ENCODE data around the gene WDR19. TPM values are rescaled to one million over a fixed set of nuclear protein-coding genes. Genes with fewer than 3 reads are reported as not detected.

Gene WDR19
- total RNA-seq, 1 experiment from 2014 or later: 33.2 TPM

DNA sequence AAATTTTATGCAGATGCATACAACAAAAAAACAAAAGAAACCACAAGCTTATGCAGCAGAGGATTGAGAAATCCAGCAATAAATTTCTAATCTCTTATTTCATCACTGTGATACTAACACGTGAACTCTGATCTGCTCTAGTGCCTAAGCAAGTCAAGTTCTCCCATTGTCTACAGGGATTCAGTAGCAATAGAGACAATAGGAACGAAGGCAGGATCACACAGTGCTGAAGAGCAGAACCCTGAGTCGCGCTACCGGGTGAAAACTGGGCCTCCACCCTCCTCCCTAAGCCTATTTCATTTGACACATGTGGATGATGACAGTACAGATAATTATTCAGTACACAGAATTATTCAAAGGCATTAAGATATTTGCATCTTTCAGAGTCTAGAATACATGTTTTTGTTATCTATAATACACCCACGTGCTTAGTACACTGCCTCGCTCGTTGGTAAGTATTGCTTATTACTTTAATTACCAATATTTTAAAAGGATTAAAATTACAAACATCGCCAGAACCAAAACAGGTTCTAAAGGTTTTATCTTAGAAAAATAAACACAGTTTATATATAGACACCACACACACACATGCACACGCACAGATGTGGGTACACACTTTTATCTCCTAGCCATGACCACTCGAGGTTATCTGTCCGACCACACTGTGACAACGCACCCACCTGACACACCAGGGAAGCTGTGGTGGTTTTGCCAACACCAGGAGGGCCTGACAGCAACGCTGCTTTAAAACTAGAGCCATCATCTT, 123.8 kb downstream of the WDR19 start:
- Histone ChIP-seq H3K79me2 (ENCODE audit: low read depth) (no peaks in the 10 kb centered on the region), H3F3A (ENCODE audit: insufficient read depth, low read depth) (peaks cover 4% of the 10 kb centered on the region), H2AFZ (no peak overlapping the region), H3K9me3 (ENCODE audit: insufficient read depth, low read depth) (no peaks in the 10 kb centered on the region), H3K4me3 (no peak overlapping the region), H3K27ac (no peak overlapping the region), H3K36me3 (ENCODE audit: low read depth) (peaks cover 29% of the 10 kb centered on the region), H3K4me1 (replicated peaks; ENCODE audit: insufficient read depth) (peaks cover 3% of the 10 kb centered on the region; the same call in 1 of the 2 replicates), H4K20me1 (ENCODE audit: insufficient read depth) (no peaks in the 10 kb centered on the region), H3K27me3 (ENCODE audit: insufficient read depth, low read depth) (no peaks in the 10 kb centered on the region), H3K9me2 (ENCODE audit: insufficient read depth) (no peaks in the 10 kb centered on the region), H3K4me2 (no peak overlapping the region)
- POLR2A ChIA-PET (ENCODE audit: unreplicated experiment): no interaction called here
- CTCF ChIA-PET: no interaction called here
- no TSS peak for BruUV-seq (replicated peaks)
- TF ChIP-seq, protein P1, sequence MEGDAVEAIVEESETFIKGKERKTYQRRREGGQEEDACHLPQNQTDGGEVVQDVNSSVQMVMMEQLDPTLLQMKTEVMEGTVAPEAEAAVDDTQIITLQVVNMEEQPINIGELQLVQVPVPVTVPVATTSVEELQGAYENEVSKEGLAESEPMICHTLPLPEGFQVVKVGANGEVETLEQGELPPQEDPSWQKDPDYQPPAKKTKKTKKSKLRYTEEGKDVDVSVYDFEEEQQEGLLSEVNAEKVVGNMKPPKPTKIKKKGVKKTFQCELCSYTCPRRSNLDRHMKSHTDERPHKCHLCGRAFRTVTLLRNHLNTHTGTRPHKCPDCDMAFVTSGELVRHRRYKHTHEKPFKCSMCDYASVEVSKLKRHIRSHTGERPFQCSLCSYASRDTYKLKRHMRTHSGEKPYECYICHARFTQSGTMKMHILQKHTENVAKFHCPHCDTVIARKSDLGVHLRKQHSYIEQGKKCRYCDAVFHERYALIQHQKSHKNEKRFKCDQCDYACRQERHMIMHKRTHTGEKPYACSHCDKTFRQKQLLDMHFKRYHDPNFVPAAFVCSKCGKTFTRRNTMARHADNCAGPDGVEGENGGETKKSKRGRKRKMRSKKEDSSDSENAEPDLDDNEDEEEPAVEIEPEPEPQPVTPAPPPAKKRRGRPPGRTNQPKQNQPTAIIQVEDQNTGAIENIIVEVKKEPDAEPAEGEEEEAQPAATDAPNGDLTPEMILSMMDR (conservative IDR thresholded peaks at IDR 0.05): no peak
- TF ChIP-seq EZH2 (IDR thresholded peaks at IDR 0.05; ENCODE audit: low read depth): no peak
- intact Hi-C loops (cut with micrococcal nuclease; ENCODE audit: unreplicated experiment): no loop called here
- no peak for DNase-seq

GRCh38 chr4:39308611-39309010, 126.3 kb downstream of the WDR19 start:
- H3K9me2 ChIP-seq (ENCODE audit: insufficient read depth): no peaks in the 10 kb centered on the region
- H3K9me3 ChIP-seq (ENCODE audit: insufficient read depth, low read depth): no peaks in the 10 kb centered on the region
- H3K36me3 ChIP-seq (ENCODE audit: low read depth): peaks cover 31% of the 10 kb centered on the region
- no peak for TF ChIP-seq EZH2 (IDR thresholded peaks at IDR 0.05; ENCODE audit: low read depth)
- BruUV-seq (replicated peaks): no TSS peak
- no peaks in the 10 kb centered on the region for H4K20me1 ChIP-seq (ENCODE audit: insufficient read depth)
- DNase-seq: no peak
- H3K27ac ChIP-seq: no peak overlapping the region
- no peak overlapping the region for H3K4me2 ChIP-seq
- H3K27me3 ChIP-seq (ENCODE audit: insufficient read depth, low read depth): no peaks in the 10 kb centered on the region
- no peaks in the 10 kb centered on the region for H3K79me2 ChIP-seq (ENCODE audit: low read depth)
- no peaks in the 10 kb centered on the region for H3K4me1 ChIP-seq (replicated peaks; ENCODE audit: insufficient read depth)
- no peak overlapping the region for H3K4me3 ChIP-seq
- ChIA-PET POLR2A (ENCODE audit: unreplicated experiment) (no interaction called here), CTCF (no interaction called here)
- peaks cover 4% of the 10 kb centered on the region for H3F3A ChIP-seq (ENCODE audit: insufficient read depth, low read depth)
- H2AFZ ChIP-seq: no peak overlapping the region
- intact Hi-C loops (cut with micrococcal nuclease; ENCODE audit: unreplicated experiment): no loop called here

DNA sequence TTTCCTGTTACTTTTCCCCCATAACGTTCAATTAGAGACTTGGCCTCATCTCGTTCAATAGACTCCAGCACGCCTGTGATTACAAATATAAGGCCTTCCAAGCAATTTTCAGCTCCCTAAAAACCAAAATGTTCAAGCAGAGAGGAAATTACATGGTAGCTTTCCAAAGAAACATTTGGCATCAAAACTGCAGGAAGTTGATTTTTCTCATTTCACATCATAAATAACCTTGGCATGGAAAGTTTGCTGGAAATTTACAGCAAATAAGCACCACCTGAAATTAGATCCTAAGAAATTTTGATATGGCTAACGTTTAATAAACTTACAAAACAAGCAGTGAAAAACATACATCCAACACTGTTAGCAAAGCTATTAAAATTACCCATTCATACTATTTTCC, 130.5 kb downstream of the WDR19 start:
- no TSS peak for BruUV-seq (replicated peaks)
- no peak for TF ChIP-seq EZH2 (IDR thresholded peaks at IDR 0.05; ENCODE audit: low read depth)
- TF ChIP-seq, protein P1 (conservative IDR thresholded peaks at IDR 0.05): no peak
- POLR2A ChIA-PET (ENCODE audit: unreplicated experiment): no interaction called here
- no peak for DNase-seq
- Histone ChIP-seq H3K79me2 (ENCODE audit: low read depth) (no peaks in the 10 kb centered on the region), H3F3A (ENCODE audit: insufficient read depth, low read depth) (no peaks in the 10 kb centered on the region; the same call in 1 of the 2 replicates), H3K9me3 (ENCODE audit: insufficient read depth, low read depth) (no peaks in the 10 kb centered on the region), H3K27me3 (ENCODE audit: insufficient read depth, low read depth) (no peaks in the 10 kb centered on the region), H3K9me2 (ENCODE audit: insufficient read depth) (no peaks in the 10 kb centered on the region), H3K4me3 (no peak overlapping the region), H4K20me1 (ENCODE audit: insufficient read depth) (no peaks in the 10 kb centered on the region), H3K36me3 (ENCODE audit: low read depth) (peaks cover 30% of the 10 kb centered on the region), H3K27ac (no peak overlapping the region), H3K4me2 (no peak overlapping the region), H3K4me1 (replicated peaks; ENCODE audit: insufficient read depth) (no peaks in the 10 kb centered on the region), H2AFZ (no peak overlapping the region)
- intact Hi-C loops (cut with micrococcal nuclease; ENCODE audit: unreplicated experiment): no loop called here
- CTCF ChIA-PET: no interaction called here

All from PC-9 (cell line).